Fibroblast of skin of scalp (primary cell): ENCODE results near the gene ATP13A1.
"Not testable (repeated sequence)": the region's sequence is repeated elsewhere in the genome, so short reads cannot be mapped to it uniquely, and the experiment has no call there.

Experiments used
- DNase-seq: peaks from one replicate; pipeline ENCODE4 v3.0.0-alpha.2; 2013

The ATP13A1 gene

GRCh38 chr19:19619181-19619848 lies 44.2 kb downstream of the ATP13A1 start:
- DNase-seq, result no peak

GRCh38 chr19:19618219-19619051 lies 45.0 kb downstream of the ATP13A1 start, which contains the start of gene PBX4:
Gene PBX4 (minus strand): TSS chr19:19618687. CDS start chr19:19618629, 58 bp downstream.
- DNase-seq, result peak; percentile 92

- DNase-seq, result peak; percentile 46
Measured at GRCh38 chr19:19615086-19615485, 48.4 kb downstream of the ATP13A1 start.

GRCh38 chr19:19613506-19613905 lies 50.0 kb downstream of the ATP13A1 start:
- peak; percentile 62 for DNase-seq

- peak; percentile 19 for DNase-seq
Measured at GRCh38 chr19:19610376-19611202, 52.9 kb downstream of the ATP13A1 start.

GRCh38 chr19:19606686-19607085 lies 56.8 kb downstream of the ATP13A1 start:
- not testable (repeated sequence) for DNase-seq

GRCh38 chr19:19606021-19606420 lies 57.5 kb downstream of the ATP13A1 start:
- DNase-seq, result no peak

- no peak for DNase-seq
Measured at GRCh38 chr19:19602713-19603324, 60.7 kb downstream of the ATP13A1 start.

GRCh38 chr19:19602136-19602712 lies 61.3 kb downstream of the ATP13A1 start:
- no peak for DNase-seq

- no peak for DNase-seq
Measured at GRCh38 chr19:19600793-19601330, 62.6 kb downstream of the ATP13A1 start.

- DNase-seq, result not testable (repeated sequence)
Measured at GRCh38 chr19:19598728-19599451, 64.6 kb downstream of the ATP13A1 start.

- no peak for DNase-seq
Measured at GRCh38 chr19:19597809-19598306, 65.6 kb downstream of the ATP13A1 start.
